Muscle layer of duodenum (tissue), 2 donors: ENCODE measurements around the gene ACO2.

Source experiments
- H3K27ac ChIP-seq: one replicate; pipeline ENCODE4 v1.7.0; 2013; ENCODE audit warnings: mild to moderate bottlenecking, low read length
- H3K27me3 ChIP-seq: one replicate; pipeline ENCODE4 v1.7.0; 2013; ENCODE audit warnings: low read depth, mild to moderate bottlenecking, control low read depth, low read length
- H3K36me3 ChIP-seq, 2 donors: one replicate each; pipeline ENCODE4 v1.7.0; 2013; ENCODE audit warnings: low read length in 2 of 2, control low read depth in 1 of 2, mild to moderate bottlenecking in 1 of 2; ENCODE audit not compliant: insufficient read depth in 2 of 2, control insufficient read depth in 1 of 2
- H3K4me1 ChIP-seq, 2 donors: one replicate each; pipeline ENCODE4 v1.7.0; 2013; ENCODE audit warnings: low read length in 2 of 2, mild to moderate bottlenecking in 2 of 2, control low read depth in 1 of 2, moderate library complexity in 1 of 2; ENCODE audit not compliant: insufficient read depth in 2 of 2, control insufficient read depth in 1 of 2
- H3K4me3 ChIP-seq, 2 donors: one replicate each; pipeline ENCODE4 v1.7.0; 2013; ENCODE audit warnings: low read length in 2 of 2, low read depth in 1 of 2, mild to moderate bottlenecking in 1 of 2
- H3K9me3 ChIP-seq, 2 donors: one replicate each; pipeline ENCODE4 v1.7.0; 2013; ENCODE audit warnings: low read length in 2 of 2, control low read depth in 1 of 2, mild to moderate bottlenecking in 1 of 2; ENCODE audit not compliant: control insufficient read depth in 1 of 2
- donor health status: healthy.

ACO2 gene

DNA sequence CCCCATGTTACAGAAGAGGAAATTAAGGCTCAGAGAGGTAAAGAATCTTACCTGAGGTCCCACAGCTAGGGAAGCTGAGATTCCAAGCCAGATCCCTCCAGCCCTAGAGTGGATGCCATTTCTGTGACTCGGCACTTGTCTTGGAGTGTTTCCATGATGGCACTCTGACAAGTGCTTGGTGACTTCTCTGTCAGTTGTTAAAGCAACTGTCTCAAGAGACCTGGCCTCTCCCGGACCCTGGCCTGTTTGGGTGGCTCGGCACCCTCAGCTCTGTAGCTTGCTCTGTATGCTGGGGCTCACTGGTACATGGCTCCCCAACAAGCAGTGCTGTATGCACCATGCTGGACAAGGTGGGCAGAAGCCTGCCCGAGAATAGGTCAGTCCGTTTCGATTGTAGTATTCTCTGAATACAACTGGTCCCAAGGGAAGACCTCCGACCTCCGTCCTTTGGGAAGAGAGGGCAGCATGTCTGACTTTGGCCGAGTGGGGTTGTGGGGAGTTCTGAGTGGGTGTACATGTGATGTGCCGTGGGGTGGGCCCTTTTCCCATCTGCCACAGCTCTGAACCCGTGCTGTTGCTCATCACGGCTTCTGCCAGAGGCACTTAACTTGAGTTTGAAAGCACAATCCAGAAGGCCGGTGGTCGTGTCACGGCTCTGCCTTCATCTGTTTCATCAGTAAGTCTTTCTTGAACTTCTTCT lies 12.4 kb downstream of the ACO2 start:
- H3K27ac ChIP-seq: peak overlapping the region; percentile 70
- peaks cover 3 to 9% of the 10 kb centered on the region in 2 donors for H3K36me3 ChIP-seq
- no peaks in the 10 kb centered on the region for H3K27me3 ChIP-seq
- H3K4me1 ChIP-seq: peaks cover 21 to 50% of the 10 kb centered on the region in 2 donors
- H3K9me3 ChIP-seq: no peaks in the 10 kb centered on the region
- H3K4me3 ChIP-seq: no peak overlapping the region

DNA sequence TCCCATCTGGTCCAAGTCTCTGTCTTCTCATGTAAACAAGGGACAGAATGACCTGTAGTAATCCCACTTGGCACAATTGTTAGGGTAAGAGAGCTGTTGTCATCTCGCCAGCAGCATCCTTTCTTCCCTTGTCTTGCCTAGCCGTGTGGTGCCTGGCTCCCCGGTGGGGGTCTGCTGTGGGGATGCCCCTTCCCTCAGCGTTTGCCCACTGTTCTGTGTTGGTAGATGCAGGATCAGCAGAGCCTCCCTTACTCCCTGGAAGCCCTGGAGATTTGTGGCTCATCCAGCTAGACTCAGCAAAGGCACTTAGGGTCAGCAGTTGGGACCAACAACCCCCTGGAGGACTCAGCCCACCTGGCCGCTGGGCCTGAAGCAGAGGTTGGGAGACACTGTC lies 13.0 kb downstream of the ACO2 start:
- H3K4me1 ChIP-seq: peaks cover 24 to 54% of the 10 kb centered on the region in 2 donors

DNA sequence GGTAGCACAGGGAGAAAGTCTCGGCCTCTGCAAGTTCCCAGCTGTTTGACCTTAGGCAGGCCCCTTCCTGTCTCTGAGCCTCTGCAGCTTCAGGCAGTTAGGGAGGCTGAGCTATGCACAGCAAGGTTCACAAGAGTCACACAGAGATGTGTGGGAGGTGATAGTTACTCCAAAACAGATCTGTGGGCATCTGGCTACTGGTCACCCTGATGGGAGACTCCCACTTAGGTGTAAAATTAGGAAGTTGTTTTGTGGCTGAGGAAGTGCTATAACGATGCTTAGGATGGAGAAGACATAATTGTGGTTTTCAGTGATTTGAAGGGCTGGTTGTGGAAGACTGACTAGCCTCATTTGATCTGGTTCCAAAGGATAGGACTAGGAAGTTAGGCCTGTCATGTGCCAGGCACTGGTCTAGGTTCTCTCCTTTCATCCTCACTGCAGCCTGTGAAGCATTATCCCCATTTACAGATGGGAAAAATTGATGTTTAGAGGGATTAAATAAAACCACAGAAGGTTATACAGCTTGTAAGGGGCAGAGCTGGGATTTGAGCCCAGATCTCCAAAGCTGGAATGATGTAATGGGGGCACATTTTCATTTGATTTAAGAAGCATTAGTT lies 13.5 kb downstream of the ACO2 start:
- Histone ChIP-seq H3K36me3 (peaks cover 3 to 8% of the 10 kb centered on the region in 2 donors), H3K4me3 (no peak overlapping the region), H3K27ac (peak overlapping the region; percentile 65), H3K9me3 (no peaks in the 10 kb centered on the region), H3K27me3 (no peaks in the 10 kb centered on the region), H3K4me1 (peaks cover 29 to 59% of the 10 kb centered on the region in 2 donors)

More for the DNA sequence above, 13.0 kb downstream of the ACO2 start:
- Histone ChIP-seq H3K9me3 (no peaks in the 10 kb centered on the region), H3K36me3 (peaks cover 3 to 9% of the 10 kb centered on the region in 2 donors), H3K27me3 (no peaks in the 10 kb centered on the region), H3K27ac (peak overlapping the region; percentile 70), H3K4me3 (no peak overlapping the region)

DNA sequence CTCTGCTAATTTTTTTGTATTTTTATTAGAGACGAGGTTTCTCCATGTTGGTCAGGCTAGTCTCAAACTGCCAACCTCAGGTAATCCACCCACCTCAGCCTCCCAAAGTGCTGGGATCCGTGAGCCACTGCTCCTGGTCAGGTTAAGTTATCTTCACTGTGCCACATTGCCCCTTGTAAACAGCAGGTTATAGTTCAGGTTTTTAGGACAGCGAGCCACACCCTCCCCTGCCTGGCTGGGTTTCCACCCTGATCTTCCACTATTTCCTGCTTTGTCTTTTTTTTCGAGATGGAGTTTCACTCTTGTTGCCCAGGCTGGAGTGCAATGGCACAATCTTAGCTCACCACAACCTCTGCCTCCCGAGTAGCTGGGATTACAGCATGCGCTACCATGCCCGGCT lies 16.1 kb downstream of the ACO2 start:
- no peak overlapping the region for H3K4me3 ChIP-seq
- peaks cover 31 to 64% of the 10 kb centered on the region in 2 donors for H3K4me1 ChIP-seq
- no peak overlapping the region for H3K27ac ChIP-seq
- no peaks in the 10 kb centered on the region for H3K36me3 ChIP-seq
- H3K27me3 ChIP-seq: no peaks in the 10 kb centered on the region
- no peaks in the 10 kb centered on the region for H3K9me3 ChIP-seq

DNA sequence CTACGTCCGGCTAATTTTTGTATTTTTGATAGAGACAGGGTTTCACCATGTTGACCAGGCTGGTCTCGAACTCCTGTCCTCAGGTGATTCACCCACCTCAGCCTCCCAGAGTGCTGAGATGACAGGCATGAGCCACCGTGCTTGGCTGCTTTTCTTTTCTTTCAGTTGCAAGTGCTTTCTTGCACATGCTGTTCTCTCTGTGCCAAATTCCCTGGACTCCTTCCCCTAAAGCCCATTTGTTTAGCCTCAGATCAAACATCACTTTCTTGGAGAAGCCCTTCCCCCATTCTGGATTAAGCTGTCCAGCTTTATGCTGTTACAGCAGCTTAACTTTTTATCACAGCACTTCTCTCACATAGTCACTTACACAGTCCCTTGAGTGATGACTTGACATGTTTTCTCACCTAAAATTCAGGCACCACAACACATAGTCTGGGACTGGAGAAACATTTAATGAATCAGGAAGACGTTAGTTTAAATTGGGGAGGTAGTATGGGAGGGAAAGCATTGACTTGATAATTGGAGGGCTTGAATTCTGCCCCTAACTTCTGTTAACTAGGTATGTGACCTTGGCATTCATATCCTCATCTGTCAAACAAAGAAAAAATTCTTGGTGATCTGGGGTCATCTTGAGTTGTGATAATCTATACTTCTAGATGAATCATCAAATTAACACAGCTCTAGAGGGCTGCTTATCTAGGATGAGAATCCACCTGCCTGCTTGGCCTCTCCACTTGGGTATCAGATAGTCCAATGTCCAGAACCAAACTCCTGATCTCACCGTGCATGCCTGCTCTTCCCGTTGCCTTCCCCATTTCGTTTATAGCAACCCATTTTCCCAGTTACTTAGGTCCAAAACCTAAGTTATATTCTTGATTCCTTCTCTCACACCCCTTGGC lies 18.4 kb downstream of the ACO2 start:
- no peak overlapping the region for H3K27ac ChIP-seq
- H3K27me3 ChIP-seq: no peaks in the 10 kb centered on the region
- no peaks in the 10 kb centered on the region for H3K9me3 ChIP-seq
- no peaks in the 10 kb centered on the region for H3K36me3 ChIP-seq
- peaks cover 33 to 64% of the 10 kb centered on the region in 2 donors for H3K4me1 ChIP-seq
- no peak overlapping the region for H3K4me3 ChIP-seq

DNA sequence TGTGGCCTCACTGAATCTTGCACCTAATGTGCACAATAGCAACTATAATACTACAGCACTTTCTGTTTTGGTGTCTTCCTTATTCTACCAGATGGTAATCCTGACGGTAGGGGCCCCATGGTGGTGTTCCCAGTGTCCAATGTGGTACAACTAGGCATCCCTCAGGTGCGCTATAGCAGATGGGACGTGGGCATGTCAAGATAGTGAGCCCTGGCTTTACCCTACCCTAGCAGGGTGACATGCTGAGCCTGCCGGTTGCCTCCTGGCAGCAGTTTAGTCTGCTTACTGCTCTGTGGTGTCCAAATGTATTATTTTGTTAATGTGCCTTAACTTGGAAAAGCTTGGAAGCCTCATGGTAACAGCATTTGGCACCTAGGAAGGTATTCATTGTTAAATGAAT lies 19.2 kb downstream of the ACO2 start:
- Histone ChIP-seq H3K9me3 (no peaks in the 10 kb centered on the region), H3K27ac (no peak overlapping the region), H3K36me3 (no peaks in the 10 kb centered on the region), H3K27me3 (no peaks in the 10 kb centered on the region), H3K4me1 (peaks cover 26 to 56% of the 10 kb centered on the region in 2 donors), H3K4me3 (no peak overlapping the region)

DNA sequence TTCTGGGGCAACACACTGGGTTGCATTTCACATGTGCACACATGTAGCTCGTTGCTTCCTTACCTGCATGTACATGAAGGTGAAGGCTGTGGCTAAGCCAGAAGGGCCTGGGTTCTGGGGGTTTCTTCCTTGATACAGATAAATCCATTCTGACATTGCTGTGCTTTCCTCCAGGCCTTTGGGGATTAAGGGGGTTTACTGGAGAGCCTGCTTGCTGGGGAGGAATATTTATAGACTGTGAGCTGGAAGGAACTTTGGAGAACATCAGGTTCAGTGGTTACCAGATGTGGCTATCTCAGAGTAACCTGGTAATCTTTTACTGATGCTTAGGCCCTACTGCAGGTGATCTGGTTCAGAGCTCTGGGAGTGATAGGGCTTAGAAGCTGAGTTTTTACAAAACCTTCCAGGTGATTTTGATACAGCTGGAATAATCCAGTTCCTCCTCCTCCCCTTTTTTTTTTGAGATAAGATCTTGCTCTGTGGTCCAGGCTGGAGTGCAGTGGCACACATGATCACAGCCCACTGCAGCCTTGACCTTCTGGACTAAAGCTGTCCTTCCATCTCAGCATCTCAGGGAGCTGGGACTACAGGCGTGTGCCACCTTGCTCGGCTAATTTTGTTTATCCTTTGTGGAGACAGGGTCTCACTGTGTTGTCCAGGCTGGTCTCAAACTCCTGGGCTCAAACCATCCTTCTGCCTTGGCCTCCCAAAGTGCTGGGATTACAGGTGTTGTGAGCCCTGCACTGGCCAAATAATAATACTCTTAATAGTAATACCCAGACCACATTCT lies 19.9 kb downstream of the ACO2 start:
- Histone ChIP-seq H3K36me3 (no peaks in the 10 kb centered on the region), H3K27ac (no peak overlapping the region), H3K4me3 (no peak overlapping the region), H3K27me3 (no peaks in the 10 kb centered on the region), H3K4me1 (peaks cover 26 to 58% of the 10 kb centered on the region in 2 donors), H3K9me3 (no peaks in the 10 kb centered on the region)

DNA sequence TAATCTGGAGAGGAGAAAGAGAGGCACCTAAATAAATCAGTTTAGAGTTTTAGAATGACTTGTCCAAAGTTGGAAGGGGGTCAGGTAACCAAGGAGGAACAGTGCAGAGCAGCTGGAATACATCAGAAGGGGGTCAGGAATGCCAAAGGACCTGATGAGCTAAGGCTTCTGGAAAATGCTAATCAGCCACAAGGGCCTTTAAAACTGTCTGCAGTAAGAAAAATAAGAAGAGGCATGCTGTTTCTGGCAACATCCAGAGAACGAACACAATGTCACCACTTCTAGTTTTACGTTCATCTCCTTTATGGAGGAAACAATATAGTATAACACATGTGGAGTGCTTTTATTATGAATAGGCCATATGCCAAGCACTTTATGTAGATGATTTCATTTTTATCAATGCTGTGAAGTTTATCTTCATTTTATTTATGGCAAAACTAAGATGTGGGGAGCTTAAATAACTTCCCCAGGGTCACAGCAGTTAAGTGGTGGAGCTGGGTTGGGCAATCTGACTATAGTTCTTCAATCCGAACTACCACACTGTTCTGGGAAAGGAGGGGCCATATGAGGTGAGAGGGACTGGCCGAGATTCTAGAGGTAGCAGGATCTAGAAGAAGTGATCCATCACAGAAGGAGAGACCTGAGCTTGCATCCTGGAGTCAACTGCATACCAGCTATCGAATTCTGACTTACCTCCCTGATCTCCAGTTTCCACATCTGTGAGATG lies 22.6 kb downstream of the ACO2 start:
- Histone ChIP-seq H3K27me3 (no peaks in the 10 kb centered on the region), H3K9me3 (no peaks in the 10 kb centered on the region), H3K4me3 (no peak overlapping the region), H3K36me3 (no peaks in the 10 kb centered on the region), H3K27ac (peak overlapping the region; percentile 58), H3K4me1 (peaks cover 26 to 54% of the 10 kb centered on the region in 2 donors)

DNA sequence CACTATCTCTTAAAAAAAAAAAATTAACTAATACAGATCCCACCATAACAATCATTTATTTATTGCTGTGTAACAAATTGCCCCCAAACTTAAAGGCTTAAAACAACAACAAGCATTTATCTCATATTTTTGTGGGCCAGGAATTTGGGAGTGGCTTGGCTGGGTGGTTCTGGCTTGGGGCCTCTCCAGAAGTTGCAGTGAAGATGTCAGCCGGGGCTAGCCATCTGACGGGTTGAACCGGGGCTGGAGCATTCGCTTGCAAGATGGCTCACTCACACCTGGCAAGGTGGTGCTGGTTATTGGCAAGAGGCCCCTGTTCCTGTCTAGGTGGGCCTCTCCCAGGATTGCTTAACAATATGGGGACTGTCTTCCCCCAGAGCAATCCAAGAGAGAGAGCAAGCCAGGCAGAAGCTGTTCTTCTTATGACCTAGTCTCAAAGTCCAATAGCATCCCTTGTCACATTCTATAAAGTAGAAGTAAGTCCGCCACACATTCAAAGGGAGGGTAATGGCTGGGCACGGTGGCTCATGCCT lies 29.5 kb downstream of the ACO2 start:
- Histone ChIP-seq H3K4me1 (peaks cover 0 to 7% of the 10 kb centered on the region in 2 donors), H3K27me3 (no peaks in the 10 kb centered on the region), H3K4me3 (no peak overlapping the region), H3K9me3 (no peaks in the 10 kb centered on the region), H3K27ac (no peak overlapping the region), H3K36me3 (peaks cover 28 to 31% of the 10 kb centered on the region in 2 donors)

DNA sequence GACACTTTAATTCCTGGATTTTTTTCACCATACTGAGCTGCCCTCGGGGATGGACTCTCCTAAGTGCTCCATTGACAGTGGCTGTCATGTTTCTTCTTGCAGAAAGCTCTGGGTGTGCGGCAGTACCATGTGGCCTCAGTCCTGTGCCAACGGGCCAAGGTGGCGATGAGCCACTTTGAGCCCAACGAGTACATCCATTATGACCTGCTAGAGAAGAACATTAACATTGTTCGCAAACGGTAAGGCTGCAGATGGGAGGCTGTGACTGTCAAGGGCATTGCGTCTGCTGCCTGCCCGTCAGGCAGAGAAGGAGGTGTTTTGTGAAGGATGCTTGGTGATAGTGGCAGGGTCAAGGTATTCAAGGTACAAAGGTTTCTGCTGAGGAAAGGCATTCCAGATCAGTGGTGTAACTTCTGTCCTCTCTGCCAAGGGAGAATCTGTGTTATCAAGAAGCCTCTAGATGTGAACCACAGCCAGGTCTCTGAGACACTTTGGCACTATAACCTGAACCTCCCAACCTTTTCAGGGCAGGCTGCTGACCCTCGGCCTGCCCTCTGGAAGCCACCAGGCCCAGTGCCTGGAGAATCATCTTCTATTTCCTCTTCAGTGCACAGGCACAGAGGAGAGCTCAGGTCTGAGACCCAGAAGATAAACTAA lies 30.8 kb downstream of the ACO2 start:
- Histone ChIP-seq H3K4me3 (no peak overlapping the region), H3K36me3 (peaks cover 32 to 44% of the 10 kb centered on the region in 2 donors), H3K27ac (no peak overlapping the region)

More for the DNA sequence above, 30.8 kb downstream of the ACO2 start:
- no peaks in the 10 kb centered on the region for H3K27me3 ChIP-seq
- no peaks in the 10 kb centered on the region for H3K9me3 ChIP-seq
- H3K4me1 ChIP-seq: peaks cover 0 to 7% of the 10 kb centered on the region in 2 donors
